Colon (tissue), 2 donors: ENCODE measurements around the gene GABBR1.

Experiments used
- FAIRE-seq: peaks from 2 replicates; lab custom pipeline; 2012; peaks lifted over from hg19 to GRCh38; lab: Jason Lieb, UNC
- donor health status: control.
- donor health status: control.

Gene GABBR1

GRCh38 chr6:29620630-29621029 lies 12.4 kb downstream of the GABBR1 start:
- FAIRE-seq, result no peak

DNA sequence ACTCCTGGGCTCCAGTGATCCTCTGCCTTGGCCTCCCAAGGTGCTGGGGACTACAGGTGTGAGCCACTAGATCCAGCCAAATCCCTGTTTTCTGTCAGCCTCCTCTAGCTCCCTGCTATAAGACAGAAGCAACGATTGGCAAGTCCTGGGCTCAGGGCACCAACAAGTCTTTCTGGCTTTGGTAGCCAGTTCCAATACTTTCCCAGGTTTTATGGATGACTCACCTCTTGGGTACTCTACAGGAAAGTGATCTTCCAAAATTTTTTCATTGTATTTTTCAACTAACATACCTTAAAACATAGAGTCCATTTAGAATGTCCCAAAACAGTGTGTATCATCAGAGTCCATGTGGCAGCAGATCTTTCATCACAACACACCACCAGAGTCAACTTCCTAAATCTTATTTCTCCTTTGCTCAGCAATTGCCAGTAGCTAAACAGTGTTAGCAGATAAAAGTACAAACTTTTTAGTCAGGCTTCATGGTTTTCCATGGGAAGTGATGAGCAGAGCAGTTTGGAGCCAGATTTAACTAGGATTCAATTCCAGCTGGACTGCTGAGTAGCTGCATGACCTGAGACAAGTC lies 13.3 kb downstream of the GABBR1 start:
- no peak for FAIRE-seq

- FAIRE-seq, result no peak
Observed at GRCh38 chr6:29617782-29618554, 15.0 kb downstream of the GABBR1 start.

DNA sequence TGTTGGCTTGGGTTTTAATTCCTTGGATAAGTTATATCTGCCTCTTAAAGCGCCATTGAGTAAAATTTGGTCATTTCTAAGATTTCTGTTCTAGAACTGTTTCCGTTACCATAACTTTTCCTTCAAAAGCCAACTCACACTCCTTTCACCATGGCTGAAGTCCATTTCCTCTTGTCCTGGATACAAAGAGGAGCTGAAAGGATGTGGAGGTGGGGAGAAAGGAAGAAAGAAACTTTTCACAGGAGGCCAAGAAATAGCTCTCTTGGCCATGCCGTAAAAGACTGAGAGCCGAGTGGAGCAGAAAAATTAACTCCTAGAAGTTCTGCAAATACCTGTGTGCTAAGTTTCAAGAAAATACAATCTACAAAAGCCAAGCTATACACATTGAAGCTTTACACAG lies 21.6 kb downstream of the GABBR1 start:
- FAIRE-seq, result no peak

DNA sequence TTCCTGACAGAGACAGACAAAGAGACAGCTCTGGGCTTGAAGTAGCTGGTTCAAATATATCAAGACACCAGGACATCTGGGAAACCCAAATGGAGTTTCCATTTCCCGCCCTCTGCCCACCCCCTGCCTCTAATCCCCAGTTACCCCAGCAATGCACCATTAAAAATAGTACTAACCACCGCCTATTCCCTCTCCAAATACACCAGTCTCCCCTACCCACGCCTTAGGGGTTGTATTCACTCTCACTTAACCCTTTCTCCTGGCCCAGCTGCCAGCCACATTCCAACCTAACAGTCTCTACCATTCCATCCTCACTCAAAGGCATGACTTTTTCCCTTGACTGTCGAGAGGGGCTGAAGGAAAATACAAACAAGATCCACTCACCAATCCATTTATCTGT lies 22.4 kb downstream of the GABBR1 start:
- FAIRE-seq, result no peak

DNA sequence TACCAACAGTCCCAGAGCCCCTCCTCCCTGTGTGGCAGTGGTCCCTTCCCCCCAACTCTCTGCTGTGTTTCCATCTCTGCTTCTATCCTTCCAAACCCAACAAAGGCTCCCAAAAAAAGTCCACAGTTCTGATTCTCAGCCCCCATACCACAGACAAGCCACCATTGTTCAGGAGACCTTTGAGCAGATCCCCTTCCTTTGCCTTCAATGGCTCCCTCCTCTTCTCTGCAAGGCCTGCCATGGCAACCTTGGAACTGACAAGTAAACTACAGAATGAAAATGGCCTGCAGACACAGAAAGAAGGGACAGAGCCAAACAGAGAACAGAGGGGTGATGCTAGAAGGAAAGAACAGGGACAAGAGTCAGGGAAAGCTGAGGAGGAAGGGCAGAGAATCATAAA lies 24.9 kb downstream of the GABBR1 start:
- FAIRE-seq, result no peak

- FAIRE-seq, result no peak
Observed at GRCh38 chr6:29603930-29604329, 29.1 kb downstream of the GABBR1 start.

DNA sequence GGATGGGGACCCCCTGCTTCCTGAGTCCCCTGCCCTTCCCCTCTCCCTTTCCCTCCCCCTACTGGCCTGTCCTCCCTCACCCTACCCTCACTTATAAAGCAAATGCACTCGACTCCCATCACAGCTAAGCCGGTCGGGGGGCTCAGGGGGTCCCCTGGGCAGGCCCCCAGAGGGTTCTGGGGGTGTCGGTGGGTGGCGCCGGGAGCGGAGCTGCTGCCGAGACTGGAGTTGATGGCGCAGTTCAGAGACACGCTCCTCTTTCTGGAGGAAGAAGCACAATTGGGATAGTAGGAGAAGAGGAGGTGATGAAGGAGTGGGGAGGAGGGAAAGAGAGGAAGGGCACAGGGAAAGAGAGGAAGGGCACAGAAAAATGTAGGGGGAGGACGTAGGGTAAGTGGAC lies 29.5 kb downstream of the GABBR1 start:
- FAIRE-seq, result no peak

GRCh38 chr6:29602564-29603361 lies 30.2 kb downstream of the GABBR1 start:
- no peak for FAIRE-seq

- FAIRE-seq, result no peak
Observed at GRCh38 chr6:29598172-29598747, 34.7 kb downstream of the GABBR1 start.

DNA sequence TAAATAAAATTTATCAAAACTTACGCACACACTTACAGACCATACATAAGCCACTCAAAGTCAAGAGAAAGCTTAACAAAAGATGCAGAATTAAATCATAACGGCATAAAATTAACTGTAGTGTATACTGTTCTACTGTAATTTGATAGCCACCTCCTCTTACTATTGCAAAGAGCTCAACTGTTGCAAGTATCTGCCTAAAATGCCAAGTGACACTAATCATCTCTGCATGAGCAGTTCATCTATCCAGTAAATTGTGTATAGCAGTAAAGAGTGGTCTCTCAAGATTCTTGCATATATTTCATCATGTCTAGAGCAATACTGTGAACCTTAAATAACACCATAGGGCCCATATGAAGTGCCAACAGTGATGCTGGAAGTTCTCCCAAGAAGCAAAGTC lies 35.8 kb downstream of the GABBR1 start:
- no peak for FAIRE-seq

- FAIRE-seq, result no peak
Observed at GRCh38 chr6:29596381-29596900, 36.5 kb downstream of the GABBR1 start.

GRCh38 chr6:29593199-29593855 lies 39.7 kb downstream of the GABBR1 start:
- no peak for FAIRE-seq

DNA sequence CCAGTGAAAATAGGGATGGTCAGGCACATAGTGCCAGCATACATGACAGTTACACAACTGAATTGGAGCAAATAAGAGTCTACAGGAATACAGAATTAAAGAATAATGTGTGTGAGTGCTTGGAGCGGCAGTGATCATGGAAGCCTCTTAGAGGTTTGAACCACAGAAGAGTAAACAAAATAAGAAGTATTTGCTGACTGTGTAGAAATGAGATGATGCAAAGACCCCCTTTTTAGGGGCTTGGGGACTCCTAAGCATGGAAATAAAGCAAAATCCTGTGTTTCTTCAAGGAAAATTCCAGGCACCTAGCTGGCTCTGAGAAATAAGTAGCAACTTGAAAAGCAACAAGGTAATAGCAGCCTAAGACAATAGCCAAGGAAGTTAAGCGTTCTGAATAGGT lies 41.3 kb downstream of the GABBR1 start:
- no peak for FAIRE-seq

- FAIRE-seq, result no peak
Observed at GRCh38 chr6:29590218-29590808, 42.7 kb downstream of the GABBR1 start.

- FAIRE-seq, result peak; percentile 18
Observed at GRCh38 chr6:29589423-29590048, 43.4 kb downstream of the GABBR1 start.

GRCh38 chr6:29584821-29585220 lies 48.2 kb downstream of the GABBR1 start, which contains the start of gene OR2H2:
Gene OR2H2 (plus strand): TSS chr6:29585121. CDS start chr6:29587945, 2,824 bp downstream.
- no peak for FAIRE-seq

- no peak for FAIRE-seq
Observed at GRCh38 chr6:29577544-29577943, 55.4 kb downstream of the GABBR1 start.

DNA sequence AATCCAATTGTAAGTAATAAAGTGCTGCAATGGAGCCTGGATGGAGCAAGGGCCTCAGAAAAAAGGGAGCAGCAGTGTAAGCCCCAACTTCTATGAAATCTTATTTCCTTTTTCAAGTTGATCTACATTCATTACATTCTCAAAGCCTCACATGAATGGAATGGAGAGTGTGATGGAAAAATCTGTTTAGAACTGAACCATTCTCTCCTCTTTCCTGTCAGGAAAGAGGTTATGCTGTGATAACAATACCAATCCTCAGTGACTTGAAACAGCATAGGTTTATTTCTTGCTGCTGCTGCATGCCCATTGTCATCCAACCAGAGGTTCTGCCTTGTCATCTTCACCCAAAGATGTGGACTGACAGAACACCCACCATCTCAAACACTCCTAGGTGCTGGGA lies 56.9 kb downstream of the GABBR1 start:
- FAIRE-seq, result no peak

DNA sequence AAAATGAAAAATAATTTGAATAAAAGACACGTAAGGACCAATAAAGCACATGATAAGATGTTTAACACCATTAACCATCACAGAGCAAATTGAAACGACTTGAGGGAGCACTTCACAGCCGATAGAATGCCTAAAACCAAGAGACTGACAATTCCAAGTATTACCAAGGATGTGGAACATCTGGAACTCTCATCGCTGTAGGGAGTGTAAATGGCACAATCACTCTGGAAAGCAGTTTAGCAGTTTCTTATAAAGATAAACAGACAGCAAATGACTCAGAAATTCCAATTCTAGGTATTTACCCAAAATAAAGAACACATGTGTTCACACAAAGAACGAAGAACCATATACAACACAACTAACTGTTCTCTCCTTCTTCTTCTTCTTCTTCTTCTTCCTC lies 65.0 kb downstream of the GABBR1 start:
- FAIRE-seq, result no peak

DNA sequence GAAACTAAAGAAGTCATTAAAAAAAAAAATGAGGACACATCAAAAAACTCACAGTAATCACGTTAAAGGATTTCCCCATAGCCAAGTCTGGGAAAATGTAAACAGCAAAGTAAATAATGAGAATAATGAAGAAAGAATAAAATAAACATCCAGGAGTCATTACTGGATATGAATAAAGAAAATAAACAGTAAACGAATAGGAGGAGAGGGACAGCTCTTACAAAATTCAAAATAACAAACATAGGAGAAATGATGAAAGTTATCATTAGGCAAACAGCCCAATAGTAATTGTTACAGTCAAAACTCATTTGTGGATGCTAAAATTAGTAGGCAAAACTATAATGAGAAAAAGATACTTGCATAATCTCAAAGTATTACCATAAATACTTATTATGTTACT lies 65.4 kb downstream of the GABBR1 start:
- FAIRE-seq, result no peak
